Measurements from ENCODE around the gene DNASE1L3.

The DNASE1L3 gene

DNA sequence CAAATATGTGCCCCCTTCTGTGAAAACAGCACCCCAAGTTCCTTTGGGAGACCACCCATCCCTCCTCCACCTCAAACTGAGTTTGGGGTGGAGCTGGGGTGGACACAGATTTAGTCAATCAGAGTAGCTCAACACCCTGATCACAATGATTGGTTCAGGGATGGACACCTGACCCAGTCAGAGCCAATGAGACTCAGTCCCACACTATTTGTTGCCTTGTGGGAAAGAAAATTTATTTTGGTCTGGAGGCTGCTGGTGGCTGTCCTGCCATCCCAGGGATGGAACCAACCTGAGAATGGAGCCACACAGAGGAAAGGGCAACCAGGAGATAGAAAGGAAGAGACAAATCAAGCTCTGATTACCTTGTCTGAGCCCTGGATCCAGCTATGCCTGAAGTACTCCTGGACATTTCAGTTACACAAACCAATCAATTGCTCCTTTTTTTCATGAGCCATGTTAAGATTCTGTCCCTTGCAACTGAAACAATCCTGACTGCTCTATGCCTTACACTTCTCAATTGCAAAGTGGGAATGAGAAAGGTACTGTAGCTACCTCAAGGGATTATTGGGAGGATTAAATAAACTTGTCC is 10.6 kb downstream of the DNASE1L3 start:
- no peak for DNase-seq (ENCODE audit: low spot score)
- peak overlapping the region in 1 of 2 donors; percentile 37 for H3K27ac ChIP-seq
- no peak overlapping the region for H3K4me3 ChIP-seq
- TF ChIP-seq CTCF (IDR thresholded peaks at IDR 0.05), result no peak

- no peak for TF ChIP-seq CTCF (IDR thresholded peaks at IDR 0.05)
- no peak overlapping the region for H3K27ac ChIP-seq
- H3K4me3 ChIP-seq, result no peak overlapping the region
- DNase-seq (ENCODE audit: low spot score), result no peak
Observed at GRCh38 chr3:58198804-58199203, 12.0 kb downstream of the DNASE1L3 start.

DNA sequence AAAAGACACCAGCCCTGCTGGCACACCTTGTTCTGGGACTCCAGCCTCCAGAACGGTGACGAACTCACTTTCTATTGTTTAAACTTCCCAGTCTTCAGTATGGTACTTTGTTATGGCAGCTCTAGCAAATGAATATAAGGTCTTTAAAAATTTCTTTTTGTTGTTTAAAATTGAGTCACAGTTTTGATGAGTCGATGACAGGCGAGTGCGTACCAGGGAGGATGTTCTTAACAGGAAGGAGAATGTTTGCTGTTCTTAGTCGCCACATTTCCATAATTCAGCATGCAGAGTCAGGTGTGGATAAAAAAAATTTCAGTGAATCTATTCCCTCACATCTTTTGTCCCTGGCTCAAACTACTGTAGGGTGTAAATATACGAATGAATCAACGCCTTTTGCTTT is 12.4 kb downstream of the DNASE1L3 start:
- no peak for DNase-seq (ENCODE audit: low spot score)
- Histone ChIP-seq H3K4me3 (no peak overlapping the region), H3K27ac (peak overlapping the region in 1 of 2 donors; percentile 56)
- TF ChIP-seq CTCF (IDR thresholded peaks at IDR 0.05), result no peak

GRCh38 chr3:58197588-58197987 is 13.2 kb downstream of the DNASE1L3 start:
- H3K27ac ChIP-seq, result peak overlapping the region in 1 of 2 donors; percentile 56
- TF ChIP-seq CTCF (IDR thresholded peaks at IDR 0.05), result no peak
- H3K4me3 ChIP-seq, result no peak overlapping the region
- no peak for DNase-seq (ENCODE audit: low spot score)

- DNase-seq (ENCODE audit: low spot score), result no peak
- Histone ChIP-seq H3K27ac (no peak overlapping the region), H3K4me3 (no peak overlapping the region)
- no peak for TF ChIP-seq CTCF (IDR thresholded peaks at IDR 0.05)
Observed at GRCh38 chr3:58193682-58194407, 16.9 kb downstream of the DNASE1L3 start.

DNA sequence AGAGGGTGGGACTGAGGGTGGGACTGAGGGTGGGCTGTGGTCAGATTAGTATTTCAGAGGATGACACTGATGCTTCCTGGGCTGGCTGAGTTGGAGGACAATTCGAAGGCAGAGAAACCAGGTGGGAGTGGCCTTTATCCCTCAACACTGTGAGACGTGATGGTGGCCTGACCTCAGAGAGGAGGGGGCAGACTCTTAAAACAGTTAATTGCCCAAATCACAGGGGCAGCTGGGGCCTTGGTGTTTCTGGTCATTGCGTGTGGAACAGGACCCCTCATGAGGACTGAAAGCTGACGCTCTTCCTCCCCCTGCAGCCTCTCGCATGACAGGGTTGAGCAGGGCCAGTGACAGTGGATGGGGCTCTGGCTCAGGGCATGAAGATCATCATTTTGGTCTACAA is 18.7 kb downstream of the DNASE1L3 start:
- no peak for TF ChIP-seq CTCF (IDR thresholded peaks at IDR 0.05)
- DNase-seq (ENCODE audit: low spot score), result no peak
- no peak overlapping the region for H3K27ac ChIP-seq
- H3K4me3 ChIP-seq, result no peak overlapping the region

All from coronary artery (tissue), 2 donors.